Measurements from ENCODE around the gene KDM4B.

GRCh38 chr19:5143471-5144411, 174.8 kb downstream of the KDM4B start:
- no peak for TF ChIP-seq CTCF (IDR thresholded peaks at IDR 0.05)
- no peak for TF ChIP-seq POLR2A (IDR thresholded peaks at IDR 0.05)

All from transverse colon (tissue), 3 donors.